Measurements from ENCODE around the gene CCDC17. TPM values are rescaled to one million over a fixed set of nuclear protein-coding genes. Genes with fewer than 3 reads are reported as not detected.
A peak's percentile ranks its signal among the peaks of the same experiment; 100 is the strongest.

Gene CCDC17
- total and polyA plus RNA-seq, 2 experiments from 2014 or later, result 0.57 to 2.2 TPM

GRCh38 chr1:45654540-45655280, 30.9 kb upstream of the CCDC17 start (continued):
- TF ChIP-seq STAT1 (IDR thresholded peaks at IDR 0.05; ENCODE audit: unreplicated experiment), result no peak
- no peak for TF ChIP-seq ZNF114 (CRISPR knock-in tag; IDR thresholded peaks at IDR 0.05)

GRCh38 chr1:45647248-45648021, 23.6 kb upstream of the CCDC17 start:
- DNase-seq (ENCODE audit: low spot score) (no peak), ATAC-seq (no peak)
- Histone ChIP-seq H3K79me2 (replicated peaks; ENCODE audit: insufficient read depth) (peaks cover 41% of the 10 kb centered on the region), H2AFZ (no peak overlapping the region), H3K9me2 (ENCODE audit: insufficient read depth) (no peaks in the 10 kb centered on the region), H3K4me1 (ENCODE audit: insufficient read depth) (no peaks in the 10 kb centered on the region), H3K36me3 (ENCODE audit: insufficient read depth) (peaks cover 26% of the 10 kb centered on the region), H3K27me3 (ENCODE audit: insufficient read depth) (no peaks in the 10 kb centered on the region), H3F3A (replicated peaks; ENCODE audit: low read depth) (no peaks in the 10 kb centered on the region; the same call in 1 of the 2 replicates), H3K4me2 (no peak overlapping the region), H3K27ac (ENCODE audit: low read depth) (peak overlapping the region; percentile 37), H4K20me1 (replicated peaks; ENCODE audit: insufficient read depth) (peaks cover 35% of the 10 kb centered on the region), H3K4me3 (no peak overlapping the region)
- no peak overlapping the region for H3K4me3 Mint-ChIP-seq
- H3K27ac Mint-ChIP-seq, result peak overlapping the region; percentile 1
- H3K27me3 Mint-ChIP-seq (ENCODE audit: insufficient read depth, low read depth, poor library complexity), result no peaks in the 10 kb centered on the region
- peaks cover 50% of the 10 kb centered on the region for H3K36me3 Mint-ChIP-seq (ENCODE audit: low read depth)
- no peaks in the 10 kb centered on the region for H3K4me1 Mint-ChIP-seq
- H3K9me3 Mint-ChIP-seq, result no peaks in the 10 kb centered on the region; the same call in 2 of the 3 replicates
- TF ChIP-seq REST (IDR thresholded peaks at IDR 0.05; ENCODE audit: unreplicated experiment), result no peak
- no peak for TF ChIP-seq POLR2AphosphoS5 (IDR thresholded peaks at IDR 0.05; ENCODE audit: low read depth)
- TF ChIP-seq STAT1 (IDR thresholded peaks at IDR 0.05; ENCODE audit: unreplicated experiment), result no peak
- no peak for TF ChIP-seq ETS1 (IDR thresholded peaks at IDR 0.05)
- TF ChIP-seq EZH2phosphoT487 (IDR thresholded peaks at IDR 0.05; ENCODE audit: unreplicated experiment), result no peak
- no peak for TF ChIP-seq ZNF114 (CRISPR knock-in tag; IDR thresholded peaks at IDR 0.05)
- TF ChIP-seq ZNF462 (CRISPR knock-in tag; IDR thresholded peaks at IDR 0.05), result no peak
- TF ChIP-seq JUNB (IDR thresholded peaks at IDR 0.05; ENCODE audit: unreplicated experiment), result no peak
- TF ChIP-seq EZH2 (IDR thresholded peaks at IDR 0.05; ENCODE audit: low read depth, unreplicated experiment), result no peak
- no peak for TF ChIP-seq NANOG (IDR thresholded peaks at IDR 0.05; ENCODE audit: borderline replicate concordance)
- no peak for TF ChIP-seq CREB1 (CRISPR knock-in tag; IDR thresholded peaks at IDR 0.05; ENCODE audit: low read depth)

Data from GM23338 (cell line).